CD4-positive, alpha-beta T cell treated with Interferon alpha-2 for 1 hour (primary cell): ENCODE data around the gene OBSCN.

ENCODE experiments used
- DNase-seq, 2 donors: peaks; one replicate each; pipeline ENCODE4 v3.0.0-alpha.2; 2020 to 2022

OBSCN gene

GRCh38 chr1:228309326-228310067, 101.7 kb downstream of the OBSCN start:
- DNase-seq, result no peak

DNA sequence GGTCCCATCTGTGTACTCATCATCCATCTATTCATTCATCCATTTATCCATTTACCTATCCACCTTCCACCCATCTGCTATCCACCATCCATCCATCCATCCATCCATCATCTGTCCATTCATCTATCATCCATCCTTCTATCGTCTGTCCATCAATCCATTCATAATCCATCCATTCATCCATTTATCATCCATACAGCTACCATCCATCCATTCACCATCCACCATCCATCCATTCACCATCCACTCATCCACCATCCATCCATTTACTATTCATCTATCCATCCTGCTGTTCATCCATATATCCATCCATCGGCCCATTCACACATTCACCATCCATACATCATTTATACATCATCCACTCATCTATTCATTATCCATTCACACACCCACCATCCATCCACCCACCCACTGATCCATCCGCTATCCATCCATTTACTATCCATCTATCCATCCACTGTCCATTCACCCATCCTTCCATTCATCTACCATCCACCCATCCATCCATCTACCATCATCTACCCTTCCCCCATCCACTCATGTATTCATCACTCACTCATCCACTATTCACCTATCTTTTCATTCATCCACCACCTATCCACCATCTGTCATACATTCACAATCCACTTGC, 102.4 kb downstream of the OBSCN start:
- no peak for DNase-seq

DNA sequence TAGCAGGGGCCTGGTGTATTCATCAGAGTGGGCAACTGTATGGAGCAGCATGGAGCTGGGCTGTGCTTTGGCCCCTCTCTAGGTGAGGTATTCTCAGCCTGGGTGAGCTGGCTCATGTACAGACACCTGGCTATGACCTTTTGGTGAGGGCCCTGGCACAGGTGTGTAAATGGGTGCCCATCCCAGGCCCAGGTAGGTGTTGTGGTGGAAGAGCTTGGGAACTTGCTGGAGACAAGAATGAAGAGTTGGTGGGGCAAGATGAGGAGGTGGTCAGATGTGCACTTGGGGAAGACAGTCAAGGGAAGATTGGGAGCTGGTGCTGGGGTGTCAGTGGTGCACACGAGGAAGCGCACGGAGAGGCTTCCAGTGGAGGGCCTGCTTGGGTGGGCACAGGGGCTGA, 103.2 kb downstream of the OBSCN start:
- DNase-seq, result no peak

- no peak for DNase-seq
Measured at GRCh38 chr1:228312136-228312764, 104.4 kb downstream of the OBSCN start.

DNA sequence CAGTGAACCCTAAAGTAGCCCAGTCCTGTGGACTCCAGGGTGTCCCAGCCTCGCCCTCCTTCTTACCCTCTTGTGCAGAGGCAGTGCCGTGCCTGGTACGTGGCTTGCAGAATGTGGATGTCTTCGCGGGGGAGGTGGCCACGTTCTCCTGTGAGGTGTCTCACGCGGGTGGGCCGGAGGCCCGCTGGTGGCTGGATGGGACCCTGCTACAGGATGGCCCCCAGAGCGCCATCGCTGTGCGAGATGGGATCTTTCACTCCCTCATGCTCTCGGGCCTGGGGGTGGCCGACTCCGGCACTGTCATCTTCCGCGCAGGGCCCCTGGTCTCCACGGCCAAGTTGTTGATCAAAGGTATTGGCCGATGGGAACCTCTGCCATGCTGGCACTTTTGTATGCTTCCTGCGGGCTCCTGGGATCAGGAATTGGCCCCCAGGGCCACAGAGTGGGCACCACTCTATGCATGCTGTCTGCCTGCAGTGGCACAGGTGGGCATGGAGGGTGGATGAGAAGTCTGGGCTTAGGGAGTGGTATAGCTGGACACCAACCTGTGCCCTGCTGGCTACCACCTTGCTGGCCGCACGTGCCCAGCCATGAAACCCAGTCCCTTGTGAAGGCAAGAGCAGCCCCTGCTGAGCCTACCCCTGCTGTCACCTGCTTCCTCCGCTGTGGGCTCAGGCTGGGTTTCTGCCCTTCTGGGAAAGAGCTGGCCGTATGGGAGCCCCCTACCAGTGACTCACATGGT, 105.9 kb downstream of the OBSCN start:
- DNase-seq, result no peak

- DNase-seq, result no peak
Measured at GRCh38 chr1:228314315-228314657, 106.4 kb downstream of the OBSCN start.

GRCh38 chr1:228314658-228315483, 107.0 kb downstream of the OBSCN start:
- no peak for DNase-seq

DNA sequence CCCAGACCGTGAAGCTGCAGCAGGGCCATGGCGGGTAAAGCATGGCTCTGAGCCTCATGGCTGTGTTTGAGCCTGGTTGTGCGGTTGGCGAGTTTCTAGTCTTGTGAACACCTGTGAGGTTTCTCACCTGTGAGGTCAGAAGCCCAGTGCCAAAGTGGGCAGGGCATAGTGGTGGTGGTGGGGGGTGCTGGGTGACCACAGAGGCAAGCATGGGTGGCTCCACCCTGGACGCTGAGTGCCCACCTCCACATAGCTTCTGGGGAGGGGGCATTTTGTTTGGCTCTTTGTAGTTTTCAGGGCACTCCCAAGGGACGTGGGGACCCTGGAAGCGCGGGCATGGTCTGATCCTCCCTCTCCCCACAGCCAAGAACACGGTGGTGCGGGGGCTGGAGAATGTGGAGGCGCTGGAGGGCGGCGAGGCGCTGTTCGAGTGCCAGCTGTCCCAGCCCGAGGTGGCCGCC, 107.7 kb downstream of the OBSCN start:
- DNase-seq, result no peak

GRCh38 chr1:228315945-228316588, 108.2 kb downstream of the OBSCN start:
- DNase-seq, result no peak

- DNase-seq, result no peak
Measured at GRCh38 chr1:228316589-228317387, 108.9 kb downstream of the OBSCN start.

DNA sequence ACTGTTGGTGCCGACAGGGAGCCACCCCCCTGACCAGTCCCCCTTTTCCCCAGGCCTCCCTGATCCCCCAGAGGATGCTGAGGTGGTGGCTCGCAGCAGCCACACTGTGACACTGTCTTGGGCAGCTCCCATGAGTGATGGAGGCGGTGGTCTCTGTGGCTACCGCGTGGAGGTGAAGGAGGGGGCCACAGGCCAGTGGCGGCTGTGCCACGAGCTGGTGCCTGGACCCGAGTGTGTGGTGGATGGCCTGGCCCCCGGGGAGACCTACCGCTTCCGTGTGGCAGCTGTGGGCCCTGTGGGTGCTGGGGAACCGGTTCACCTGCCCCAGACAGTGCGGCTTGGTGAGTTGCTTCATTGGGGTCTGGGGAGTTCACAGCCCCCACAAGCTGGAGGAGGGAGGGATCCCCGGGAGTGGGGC, 109.6 kb downstream of the OBSCN start:
- no peak for DNase-seq

DNA sequence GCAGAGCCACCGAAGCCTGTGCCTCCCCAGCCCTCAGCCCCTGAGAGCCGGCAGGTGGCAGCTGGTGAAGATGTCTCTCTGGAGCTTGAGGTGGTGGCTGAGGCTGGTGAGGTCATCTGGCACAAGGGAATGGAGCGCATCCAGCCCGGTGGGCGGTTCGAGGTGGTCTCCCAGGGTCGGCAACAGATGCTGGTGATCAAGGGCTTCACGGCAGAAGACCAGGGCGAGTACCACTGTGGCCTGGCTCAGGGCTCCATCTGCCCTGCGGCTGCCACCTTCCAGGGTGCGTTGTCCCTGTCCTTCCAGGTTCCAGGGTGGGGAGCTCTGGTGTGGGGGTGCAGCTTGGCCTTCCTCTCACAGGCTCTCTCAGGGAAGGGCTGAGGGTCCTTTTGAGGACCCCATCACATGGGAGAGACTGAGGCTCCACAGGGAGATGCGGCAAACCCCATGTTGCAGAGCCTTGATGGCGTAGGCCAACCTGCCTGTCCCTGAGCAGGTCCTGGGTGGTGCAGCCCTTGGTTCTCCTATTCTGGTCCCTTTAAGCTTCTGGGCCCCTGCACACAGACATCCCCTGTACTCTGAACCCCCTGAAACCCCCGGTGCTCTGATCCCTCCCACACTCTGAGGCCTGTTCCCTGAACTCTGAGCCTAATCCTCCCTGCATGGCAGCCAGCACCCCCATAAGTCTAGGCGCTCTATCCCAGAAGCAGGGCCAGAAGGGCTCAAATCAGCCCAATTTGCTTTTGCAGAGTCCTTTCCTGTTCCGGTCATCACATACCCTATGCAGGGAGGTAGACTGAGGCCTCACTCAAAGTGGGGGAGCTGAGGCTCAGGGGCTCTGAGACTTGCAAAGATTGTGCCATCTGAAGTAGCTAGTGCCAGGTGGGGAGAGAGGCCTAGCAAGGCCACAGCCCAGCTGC, 110.3 kb downstream of the OBSCN start:
- DNase-seq, result no peak

- no peak for DNase-seq
Measured at GRCh38 chr1:228318823-228319241, 111.0 kb downstream of the OBSCN start.

DNA sequence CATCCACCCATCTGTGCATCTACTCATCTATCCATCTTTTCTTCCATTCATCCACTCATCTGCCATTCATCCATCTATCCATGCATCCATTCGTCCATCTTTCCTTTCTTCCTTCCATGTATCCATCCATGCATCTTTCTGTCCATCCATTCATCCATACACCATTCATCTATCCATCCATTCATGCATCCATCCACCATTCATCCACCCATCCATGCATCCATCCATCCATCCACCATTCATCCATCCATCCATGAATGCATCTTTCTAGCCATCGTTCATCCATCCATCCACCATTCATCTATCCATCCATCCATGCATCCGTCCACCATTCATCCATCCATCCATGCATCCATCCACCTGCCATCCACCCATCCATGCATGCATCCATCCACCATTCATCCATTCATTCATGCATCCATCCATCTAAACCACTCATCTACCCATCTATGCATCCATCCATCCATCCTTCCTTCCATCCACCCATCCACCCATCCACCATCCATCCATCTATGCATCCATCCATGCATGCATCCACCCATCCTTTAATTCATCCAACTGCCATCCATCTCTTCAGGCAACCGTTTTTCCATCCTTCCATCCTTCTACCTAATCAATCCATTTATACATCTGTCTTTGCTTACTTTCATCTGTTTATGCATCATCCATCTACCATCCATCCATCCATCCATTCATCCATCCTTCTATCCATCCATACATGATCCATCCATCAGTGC, 111.7 kb downstream of the OBSCN start:
- DNase-seq, result no peak

DNA sequence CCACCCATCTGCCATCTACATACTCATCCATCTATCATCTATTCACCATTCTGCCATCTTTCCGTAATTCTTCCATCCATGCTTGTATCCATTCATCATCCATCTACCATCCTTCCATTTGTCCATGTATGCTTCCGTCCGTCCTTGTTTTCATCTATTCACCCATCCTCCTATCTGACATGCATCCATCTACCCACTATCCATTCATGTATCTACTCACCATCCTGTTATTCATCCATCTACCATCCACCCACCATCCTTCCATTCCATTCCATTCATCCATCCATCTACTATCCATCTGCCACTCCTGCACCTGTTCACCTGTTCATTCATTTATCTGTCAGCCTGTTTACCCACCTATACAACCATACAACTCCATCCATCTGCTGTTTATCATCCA, 112.5 kb downstream of the OBSCN start:
- no peak for DNase-seq

DNA sequence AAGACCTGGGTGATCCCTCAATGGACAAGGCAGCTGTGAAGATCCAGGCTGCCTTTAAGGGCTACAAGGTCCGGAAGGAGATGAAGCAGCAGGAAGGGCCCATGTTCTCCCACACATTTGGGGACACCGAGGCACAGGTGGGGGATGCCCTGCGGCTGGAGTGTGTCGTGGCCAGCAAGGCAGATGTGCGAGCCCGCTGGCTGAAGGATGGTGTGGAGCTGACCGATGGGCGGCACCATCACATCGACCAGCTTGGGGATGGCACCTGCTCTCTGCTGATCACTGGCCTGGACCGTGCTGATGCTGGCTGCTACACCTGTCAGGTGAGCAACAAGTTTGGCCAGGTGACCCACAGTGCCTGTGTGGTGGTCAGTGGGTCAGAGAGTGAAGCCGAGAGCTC, 113.6 kb downstream of the OBSCN start:
- no peak for DNase-seq

DNA sequence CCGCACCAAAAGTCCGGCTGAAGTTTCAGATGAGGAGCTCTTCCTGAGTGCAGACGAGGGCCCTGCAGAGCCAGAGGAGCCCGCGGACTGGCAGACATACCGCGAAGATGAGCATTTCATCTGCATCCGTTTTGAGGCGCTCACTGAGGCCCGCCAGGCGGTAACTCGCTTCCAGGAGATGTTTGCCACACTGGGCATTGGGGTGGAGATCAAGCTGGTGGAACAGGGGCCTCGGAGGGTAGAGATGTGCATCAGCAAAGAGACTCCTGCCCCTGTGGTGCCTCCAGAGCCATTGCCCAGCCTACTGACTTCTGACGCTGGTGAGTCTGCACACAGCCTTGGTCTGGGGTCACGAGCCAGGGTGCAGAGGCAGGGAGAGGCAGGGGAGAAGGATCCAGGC, 114.1 kb downstream of the OBSCN start:
- no peak for DNase-seq

DNA sequence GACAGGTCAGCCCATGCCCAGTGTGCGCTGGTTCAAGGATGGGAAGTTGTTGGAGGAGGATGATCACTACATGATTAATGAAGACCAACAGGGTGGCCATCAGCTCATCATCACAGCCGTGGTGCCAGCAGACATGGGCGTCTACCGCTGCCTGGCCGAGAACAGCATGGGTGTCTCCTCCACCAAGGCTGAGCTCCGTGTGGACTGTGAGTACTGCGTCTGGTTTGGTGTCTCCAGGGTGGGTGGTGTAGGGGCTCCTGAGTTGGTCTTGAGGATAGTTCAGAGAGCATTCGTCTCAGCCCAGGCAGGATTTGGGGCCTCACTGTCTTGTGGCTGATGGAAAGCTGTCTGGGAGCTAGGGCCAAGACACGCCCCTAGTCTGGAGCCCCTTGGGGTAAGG, 115.6 kb downstream of the OBSCN start:
- DNase-seq, result no peak

DNA sequence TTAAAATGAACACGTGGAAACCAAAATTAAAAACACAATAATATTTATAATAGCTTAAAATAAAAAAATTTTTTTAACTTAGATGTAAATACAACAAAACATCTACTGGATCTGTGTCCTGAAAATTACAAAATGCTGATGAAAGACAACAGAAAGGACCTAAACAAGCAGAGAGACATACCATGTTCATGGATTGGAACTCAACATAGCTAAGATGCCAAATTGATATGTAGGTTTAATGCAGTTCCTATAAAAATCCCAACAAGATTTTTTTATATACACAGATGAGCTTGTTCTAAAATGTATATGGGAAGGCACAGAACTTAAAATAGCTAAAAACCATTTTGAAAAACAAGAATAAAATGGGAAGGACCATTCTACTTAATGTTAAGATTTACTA, 117.4 kb downstream of the OBSCN start:
- no peak for DNase-seq
